Thoracic aorta (tissue), 2 donors: Measurements from ENCODE around the gene KHDRBS2. TPM values are rescaled to one million over a fixed set of nuclear protein-coding genes. Genes with fewer than 3 reads are reported as not detected.

Source experiments
- ATAC-seq: fragments of 150-250 bp; one replicate; pipeline ENCODE4 v1.8.0; 2017; ENCODE audit warnings: low read depth; ENCODE audit not compliant: insufficient number of reproducible peaks, low FRiP score
- DNase-seq: peaks from one replicate; pipeline ENCODE4 v3.0.0-alpha.2; 2020; ENCODE audit warnings: low spot score
- H3K27ac ChIP-seq, 2 donors: fragments of 200-600 bp; sonication (generic); 1 replicate in 1 of 2; 2 replicates in 1 of 2; pipeline ENCODE4 v1.5.1; 2016; ENCODE audit warnings: mild to moderate bottlenecking in 2 of 2, moderate library complexity in 2 of 2
- H3K27me3 ChIP-seq: fragments of 200-600 bp; sonication (generic); replicated peaks from 2 replicates; pipeline ENCODE4 v1.6.0; 2016; ENCODE audit warnings: mild to moderate bottlenecking; ENCODE audit not compliant: insufficient read depth
- H3K36me3 ChIP-seq: fragments of 200-600 bp; sonication (generic); one replicate; pipeline ENCODE4 v1.5.1; 2016
- H3K4me1 ChIP-seq, 2 donors: fragments of 200-600 bp; sonication (generic); 1 replicate in 1 of 2; 2 replicates in 1 of 2; pipeline versions ENCODE4 v1.5.1 to v1.6.0; 2016; ENCODE audit warnings: low read depth in 2 of 2, mild to moderate bottlenecking in 1 of 2; ENCODE audit not compliant: control insufficient read depth in 1 of 2
- H3K4me3 ChIP-seq: fragments of 200-600 bp; sonication (generic); 2 replicates; pipeline ENCODE4 v1.5.1; 2016; ENCODE audit warnings: mild to moderate bottlenecking
- H3K9me3 ChIP-seq: fragments of 200-600 bp; sonication (generic); 2 replicates; pipeline ENCODE4 v1.5.1; 2016
- CTCF ChIP-seq: fragments of 200-600 bp; sonication (generic); IDR thresholded peaks from one replicate; pipeline ENCODE4 v1.5.1; 2019; ENCODE audit warnings: antibody characterized with exemption
- total RNA-seq, 2 donors: library from RNA; depleted of rRNA; stranded (reverse); fragments of >200 nt; gene quantifications; one replicate each; pipeline versions ENCODE4 v1.1.0 to v1.2.3, GENCODE V29; 2016

The KHDRBS2 gene
- total RNA-seq, 2 donors from 2014 or later = 0.54 TPM; not detected in 1

- no peak overlapping the region for H3K27ac ChIP-seq
- no peaks in the 10 kb centered on the region for H3K9me3 ChIP-seq
- no peaks in the 10 kb centered on the region for H3K36me3 ChIP-seq
- H3K4me1 ChIP-seq = no peaks in the 10 kb centered on the region
- DNase-seq (no peak), ATAC-seq (no peak)
- no peak for TF ChIP-seq CTCF
- no peaks in the 10 kb centered on the region for H3K27me3 ChIP-seq
- H3K4me3 ChIP-seq = no peak overlapping the region
Observed at GRCh38 chr6:62013719-62014118, 272.3 kb downstream of the KHDRBS2 start.

- H3K9me3 ChIP-seq = no peaks in the 10 kb centered on the region
- ATAC-seq = no peak
Observed at GRCh38 chr6:62009445-62009844, 276.6 kb downstream of the KHDRBS2 start.

GRCh38 chr6:61989616-61990015 is 296.4 kb downstream of the KHDRBS2 start:
- TF ChIP-seq CTCF = no peak
- ATAC-seq (no peak), DNase-seq (no peak)

More at GRCh38 chr6:62009445-62009844, 276.6 kb downstream of the KHDRBS2 start:
- TF ChIP-seq CTCF = no peak
- Histone ChIP-seq H3K4me1 (no peaks in the 10 kb centered on the region), H3K27me3 (no peaks in the 10 kb centered on the region), H3K27ac (no peak overlapping the region), H3K4me3 (no peak overlapping the region), H3K36me3 (no peaks in the 10 kb centered on the region)
- no peak for DNase-seq

GRCh38 chr6:61980622-61981021 is 305.4 kb downstream of the KHDRBS2 start:
- H3K36me3 ChIP-seq = no peaks in the 10 kb centered on the region
- no peak overlapping the region for H3K27ac ChIP-seq
- DNase-seq (no peak), ATAC-seq (no peak)
- H3K4me3 ChIP-seq = no peak overlapping the region
- H3K9me3 ChIP-seq = no peaks in the 10 kb centered on the region
- H3K27me3 ChIP-seq = no peaks in the 10 kb centered on the region
- no peak for TF ChIP-seq CTCF
- no peaks in the 10 kb centered on the region for H3K4me1 ChIP-seq

More at GRCh38 chr6:61989616-61990015, 296.4 kb downstream of the KHDRBS2 start:
- Histone ChIP-seq H3K4me3 (no peak overlapping the region), H3K27ac (no peak overlapping the region), H3K27me3 (no peaks in the 10 kb centered on the region), H3K9me3 (no peaks in the 10 kb centered on the region), H3K36me3 (no peaks in the 10 kb centered on the region), H3K4me1 (no peaks in the 10 kb centered on the region)

GRCh38 chr6:61977947-61978346 is 308.1 kb downstream of the KHDRBS2 start:
- H3K27me3 ChIP-seq = no peaks in the 10 kb centered on the region
- H3K27ac ChIP-seq = no peak overlapping the region
- H3K9me3 ChIP-seq = no peaks in the 10 kb centered on the region
- no peak for TF ChIP-seq CTCF
- H3K4me3 ChIP-seq = no peak overlapping the region
- DNase-seq = no peak
- no peaks in the 10 kb centered on the region for H3K36me3 ChIP-seq
- H3K4me1 ChIP-seq = no peaks in the 10 kb centered on the region
- ATAC-seq = no peak
